ENCODE measurements around the gene RYR2.

GRCh38 chr1:237059244-237059643 lies 17.3 kb downstream of the RYR2 start:
- TF ChIP-seq, protein P1, sequence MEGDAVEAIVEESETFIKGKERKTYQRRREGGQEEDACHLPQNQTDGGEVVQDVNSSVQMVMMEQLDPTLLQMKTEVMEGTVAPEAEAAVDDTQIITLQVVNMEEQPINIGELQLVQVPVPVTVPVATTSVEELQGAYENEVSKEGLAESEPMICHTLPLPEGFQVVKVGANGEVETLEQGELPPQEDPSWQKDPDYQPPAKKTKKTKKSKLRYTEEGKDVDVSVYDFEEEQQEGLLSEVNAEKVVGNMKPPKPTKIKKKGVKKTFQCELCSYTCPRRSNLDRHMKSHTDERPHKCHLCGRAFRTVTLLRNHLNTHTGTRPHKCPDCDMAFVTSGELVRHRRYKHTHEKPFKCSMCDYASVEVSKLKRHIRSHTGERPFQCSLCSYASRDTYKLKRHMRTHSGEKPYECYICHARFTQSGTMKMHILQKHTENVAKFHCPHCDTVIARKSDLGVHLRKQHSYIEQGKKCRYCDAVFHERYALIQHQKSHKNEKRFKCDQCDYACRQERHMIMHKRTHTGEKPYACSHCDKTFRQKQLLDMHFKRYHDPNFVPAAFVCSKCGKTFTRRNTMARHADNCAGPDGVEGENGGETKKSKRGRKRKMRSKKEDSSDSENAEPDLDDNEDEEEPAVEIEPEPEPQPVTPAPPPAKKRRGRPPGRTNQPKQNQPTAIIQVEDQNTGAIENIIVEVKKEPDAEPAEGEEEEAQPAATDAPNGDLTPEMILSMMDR (IDR thresholded peaks at IDR 0.05) = no peak
- TF ChIP-seq EP300 (IDR thresholded peaks at IDR 0.05) = no peak
